ENCODE results near the gene URAD.
A peak's percentile ranks its signal among the peaks of the same experiment; 100 is the strongest.

The URAD gene

GRCh38 chr13:27954406-27954851 lies 34.1 kb downstream of the URAD start:
- no peak for DNase-seq

GRCh38 chr13:27953676-27954405 lies 34.7 kb downstream of the URAD start:
- DNase-seq, result peak; percentile 74 to 78

- no peak for DNase-seq
Observed at GRCh38 chr13:27952876-27953675, 35.4 kb downstream of the URAD start.

GRCh38 chr13:27942972-27943371 lies 45.5 kb downstream of the URAD start:
- no peak for DNase-seq

GRCh38 chr13:27933580-27934328 lies 54.7 kb downstream of the URAD start:
- no peak for DNase-seq

GRCh38 chr13:27933118-27933517 lies 55.4 kb downstream of the URAD start:
- DNase-seq, result no peak

- DNase-seq, result no peak
Observed at GRCh38 chr13:27929868-27930267, 58.6 kb downstream of the URAD start.

GRCh38 chr13:27928805-27929753 lies 59.4 kb downstream of the URAD start:
- DNase-seq, result no peak

- no peak for DNase-seq
Observed at GRCh38 chr13:27928353-27928804, 60.1 kb downstream of the URAD start.

Data from activated CD4-positive, alpha-beta T cell treated with anti-CD3 and anti-CD28 coated beads, Interleukin-2, amount 50 U/mL, for 48 hours (primary cell).